Activated gamma-delta T cell treated with Interleukin-2 at 50 U/mL for 16 hours (primary cell): ENCODE data around the gene SLTM.
"Not testable (repeated sequence)": the region's sequence is repeated elsewhere in the genome, so short reads cannot be mapped to it uniquely, and the experiment has no call there.

Source experiments
- DNase-seq: peaks from one replicate; pipeline ENCODE4 v3.0.0-alpha.2; 2020

SLTM gene

GRCh38 chr15:58933281-58934113, at the start of gene SLTM:
Gene SLTM, minus strand, starts transcription at chr15:58933679. Its CDS starts 114 bp downstream, at chr15:58933565.
- peak; percentile 93 for DNase-seq

DNA sequence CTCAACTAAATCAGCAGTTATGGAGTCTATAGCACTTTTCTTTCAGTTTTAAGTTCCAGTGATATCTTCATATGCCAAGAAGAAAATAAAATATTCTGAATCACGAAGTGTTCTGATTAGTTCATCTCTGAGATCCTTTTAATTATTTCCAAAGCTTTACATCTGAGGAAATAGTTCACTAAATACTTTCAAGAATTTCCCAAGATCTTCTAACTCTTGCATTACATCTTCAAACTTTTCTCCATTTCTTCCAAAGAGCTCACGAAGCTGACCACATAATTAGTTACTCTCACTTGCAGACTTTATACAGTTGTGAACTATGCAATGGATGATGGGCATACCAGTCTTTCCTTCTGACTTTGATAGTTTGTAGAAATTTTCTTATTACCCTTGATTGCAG, 49.8 kb upstream of the SLTM start:
- no peak for DNase-seq

DNA sequence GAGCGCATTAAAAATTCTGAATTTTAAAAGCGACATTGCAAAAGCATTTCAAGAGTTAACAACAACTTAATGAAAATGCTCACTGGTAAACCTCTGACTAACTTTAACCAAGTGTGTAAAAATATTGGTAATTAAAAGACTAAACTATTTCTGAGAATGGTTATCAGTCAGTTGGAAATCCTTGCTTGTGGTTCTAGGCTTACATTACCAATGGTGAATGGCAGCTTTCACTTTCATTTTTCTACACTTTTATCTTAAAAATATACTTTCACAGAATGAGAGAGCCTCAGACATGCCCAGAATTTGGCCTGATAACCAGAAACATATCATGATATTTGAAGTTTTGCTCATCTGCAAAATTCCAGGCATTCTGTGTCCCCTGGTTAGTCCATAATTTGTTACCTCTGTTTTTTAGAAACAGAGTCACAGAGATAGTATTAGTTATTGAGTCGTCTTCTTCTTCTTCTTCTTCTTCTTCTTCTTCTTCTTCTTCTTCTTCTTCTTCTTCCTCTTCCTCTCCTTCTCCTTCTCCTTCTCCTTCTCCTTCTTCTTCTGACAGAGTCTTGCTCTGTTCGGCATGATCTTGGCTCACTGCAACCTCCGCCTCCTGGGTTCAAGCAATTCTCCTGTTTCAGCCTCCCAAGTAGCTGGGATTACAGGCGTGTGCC, 48.5 kb upstream of the SLTM start:
- DNase-seq: no peak

DNA sequence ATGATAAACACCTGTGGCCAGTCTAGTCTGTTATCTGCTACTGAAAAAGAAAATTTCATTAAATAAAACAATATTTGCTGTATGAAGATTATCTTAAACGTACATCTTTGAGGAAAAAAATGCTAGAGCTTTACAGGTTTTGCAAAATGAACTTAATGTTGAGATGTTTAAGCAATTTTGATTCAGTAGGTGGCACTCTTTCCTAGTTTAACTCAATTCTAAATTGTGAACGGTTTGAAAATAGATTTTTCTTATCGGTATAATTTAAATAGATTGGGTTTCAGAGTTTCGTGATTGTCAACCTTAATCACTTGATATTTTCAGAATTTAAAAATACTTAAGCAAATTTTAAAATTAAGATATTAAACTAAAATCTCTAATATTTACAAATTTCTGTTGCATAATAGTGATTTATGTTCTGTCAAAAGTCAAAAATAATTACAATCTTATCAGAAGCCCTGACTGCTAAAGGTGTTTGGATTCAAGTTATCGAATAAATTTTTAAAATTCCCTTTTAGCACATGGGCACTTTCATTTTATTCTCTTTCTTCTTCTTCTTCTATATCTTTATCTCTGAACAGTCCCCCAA, 47.0 kb upstream of the SLTM start:
- no peak for DNase-seq

DNA sequence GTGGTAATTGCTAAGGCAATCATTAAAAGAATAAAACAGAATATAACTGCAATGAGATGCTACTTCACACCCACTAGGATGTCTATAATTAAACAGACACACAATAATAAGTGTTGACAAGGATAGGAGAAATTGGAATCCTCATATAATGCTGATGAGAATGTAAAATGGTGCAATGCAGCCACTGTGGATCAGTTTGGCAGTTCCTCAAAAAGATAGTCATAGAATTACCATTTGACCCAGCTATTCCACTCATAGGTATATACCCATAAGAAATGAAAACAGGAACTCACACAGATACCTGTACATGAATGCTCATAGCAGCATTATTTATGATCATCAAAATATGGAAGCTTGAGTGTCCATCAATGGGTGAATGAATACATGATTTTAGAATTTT, 44.4 kb upstream of the SLTM start:
- DNase-seq: no peak

DNA sequence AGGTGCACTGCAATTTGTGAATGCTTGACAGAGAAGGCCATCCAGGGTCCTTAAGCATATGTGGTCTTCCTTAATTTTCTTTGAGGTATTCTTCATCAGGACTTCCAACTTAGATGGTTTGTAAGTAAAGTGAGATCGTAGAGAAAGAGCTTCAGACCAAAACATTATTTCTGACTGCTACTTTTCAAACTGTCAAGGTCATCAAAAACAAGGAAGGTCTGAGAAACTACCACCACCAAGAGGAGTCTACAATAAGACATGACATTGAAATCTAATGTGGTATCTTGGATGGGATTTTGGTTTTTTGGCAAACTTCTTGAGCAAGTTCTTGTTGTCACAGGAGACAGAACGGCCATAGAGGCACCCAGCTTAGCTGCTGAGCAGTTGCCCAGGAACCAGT, 34.0 kb upstream of the SLTM start:
- no peak for DNase-seq

GRCh38 chr15:58966698-58967097, 33.2 kb upstream of the SLTM start:
- DNase-seq: no peak

DNA sequence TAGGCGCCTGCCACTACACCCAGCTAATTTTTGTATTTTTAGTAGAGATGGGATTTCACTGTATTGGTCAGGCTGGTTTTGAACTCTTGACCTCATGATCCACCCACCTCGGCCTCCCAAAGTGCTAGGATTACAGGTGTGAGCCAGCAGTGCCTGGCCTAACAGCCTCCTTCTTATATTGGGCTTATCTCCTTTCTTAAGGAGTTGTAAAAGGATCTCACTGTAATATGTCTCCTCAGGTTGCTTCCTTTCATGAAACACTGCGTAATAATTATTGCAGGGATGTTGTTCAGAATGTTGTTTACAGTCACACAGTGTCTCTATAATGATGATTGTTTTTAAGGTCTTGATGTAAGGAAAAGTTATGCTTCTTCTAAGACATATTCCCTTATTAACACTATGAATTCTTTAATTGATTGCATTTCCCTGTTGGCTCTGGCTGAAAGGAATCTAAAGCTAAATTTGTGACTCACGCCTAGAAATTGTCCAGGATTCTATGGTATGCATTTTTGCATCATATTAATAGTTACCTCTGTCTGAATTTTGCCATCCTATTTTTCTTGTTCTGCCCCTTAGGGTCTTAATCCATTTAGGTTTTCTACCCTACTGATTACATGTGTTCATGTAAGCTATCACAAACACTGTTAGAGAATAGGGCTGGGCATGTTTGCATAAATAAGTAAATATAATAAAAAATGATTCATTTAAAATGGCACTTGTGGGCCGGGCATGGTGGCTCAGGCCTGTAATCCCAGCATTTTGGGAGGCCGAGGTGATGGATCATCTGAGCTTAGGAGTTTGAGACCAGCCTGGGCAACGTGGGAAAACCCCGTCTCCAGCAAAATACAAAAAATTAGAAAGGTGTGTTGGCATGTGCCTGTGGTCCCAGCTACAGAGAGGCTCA, 29.4 kb upstream of the SLTM start:
- no peak for DNase-seq

DNA sequence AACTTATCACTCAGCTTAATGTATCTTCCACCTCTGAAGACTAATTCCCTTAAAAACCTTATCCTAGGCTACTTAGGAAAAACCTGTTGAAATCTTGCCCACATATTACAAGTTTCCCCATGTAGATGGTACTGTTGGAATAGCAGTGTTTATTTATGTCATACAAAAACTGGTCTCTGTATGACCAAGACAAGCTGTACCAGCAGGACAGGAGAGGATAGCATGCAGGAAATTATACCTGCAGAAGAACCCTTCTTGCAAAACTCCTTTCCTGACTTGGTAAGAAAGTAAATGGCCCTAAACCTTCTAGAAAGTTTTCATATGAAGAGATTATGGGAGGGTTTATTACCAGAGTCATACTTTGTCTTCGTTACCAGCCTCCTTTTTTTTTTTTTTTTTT, 28.7 kb upstream of the SLTM start:
- no peak for DNase-seq

DNA sequence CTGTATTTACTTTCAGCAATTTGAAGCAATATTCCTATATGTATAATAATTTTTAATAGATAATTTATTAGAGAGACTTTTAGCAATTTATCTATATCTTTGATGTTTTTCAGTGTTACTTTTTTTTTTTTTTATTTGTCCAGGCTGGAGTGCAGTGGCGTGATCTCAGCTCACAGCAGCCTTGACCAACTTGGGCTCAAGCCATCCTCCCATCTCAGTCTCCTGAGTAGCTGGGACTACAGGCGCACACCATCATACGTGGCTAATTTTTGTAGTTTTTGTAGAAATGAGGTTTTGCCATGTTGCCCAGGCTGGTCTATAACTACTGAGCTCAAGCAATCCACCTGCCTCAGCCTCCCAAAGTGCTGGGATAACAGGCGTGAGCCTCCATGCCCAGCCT, 25.3 kb upstream of the SLTM start:
- no peak for DNase-seq

DNA sequence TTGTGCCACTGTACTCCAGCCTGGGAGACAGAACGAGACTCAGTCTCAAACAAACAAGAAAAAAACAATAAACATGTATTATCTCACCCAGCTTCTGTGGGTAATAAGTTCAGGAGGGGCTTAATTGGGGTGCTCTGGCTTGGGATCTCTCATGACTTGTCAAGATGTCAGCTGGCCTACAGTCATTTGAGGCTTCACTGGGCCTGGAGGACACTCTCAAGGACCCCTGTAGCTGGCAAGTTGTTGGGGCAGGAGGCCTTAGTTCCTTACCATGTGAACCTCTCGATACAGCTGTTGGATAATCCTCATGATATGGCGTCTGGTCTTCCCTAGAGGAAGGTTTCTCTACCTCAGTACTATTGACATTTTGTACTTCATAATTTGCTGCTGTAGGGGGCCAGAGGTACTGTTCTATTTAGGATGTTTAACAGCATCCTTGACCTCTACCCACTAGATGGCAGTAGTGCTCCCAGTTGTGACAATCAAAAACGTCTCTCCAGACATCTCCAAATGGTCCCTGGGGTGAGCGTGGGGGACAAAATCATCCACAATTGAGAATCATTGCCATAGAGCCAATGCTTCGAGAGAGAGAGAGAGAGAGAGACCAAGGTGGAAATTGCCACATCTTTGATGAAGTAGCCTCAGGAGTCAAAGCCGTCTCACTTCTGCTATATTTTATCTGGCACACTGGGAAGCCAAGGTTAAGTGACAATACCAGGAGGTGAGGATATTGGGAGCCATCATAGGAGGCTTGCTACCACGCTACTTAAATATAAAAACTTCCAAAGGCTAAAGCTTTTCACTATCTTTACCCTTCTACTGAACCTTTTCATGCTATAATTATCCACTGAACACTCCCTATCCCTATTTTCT, 23.9 kb upstream of the SLTM start:
- DNase-seq: peak; percentile 65

DNA sequence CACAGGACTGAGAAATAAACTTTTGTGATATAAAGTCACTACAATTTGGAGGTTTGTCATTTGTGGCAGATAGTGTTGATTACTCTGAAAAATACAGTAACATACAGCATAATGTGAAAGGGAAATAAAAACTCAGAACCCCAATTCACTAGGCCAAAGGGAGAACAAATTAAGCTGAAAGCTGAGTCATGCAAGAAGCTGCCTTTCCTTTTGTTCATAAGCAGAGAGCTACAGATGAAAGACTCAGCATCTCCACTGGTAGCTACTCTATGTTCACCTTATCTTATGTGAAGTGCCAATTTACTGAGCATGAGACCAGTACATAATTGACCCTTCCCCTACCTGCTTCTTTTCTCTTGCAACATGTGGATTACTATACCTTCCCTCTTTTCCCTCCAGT, 19.3 kb upstream of the SLTM start:
- no peak for DNase-seq

DNA sequence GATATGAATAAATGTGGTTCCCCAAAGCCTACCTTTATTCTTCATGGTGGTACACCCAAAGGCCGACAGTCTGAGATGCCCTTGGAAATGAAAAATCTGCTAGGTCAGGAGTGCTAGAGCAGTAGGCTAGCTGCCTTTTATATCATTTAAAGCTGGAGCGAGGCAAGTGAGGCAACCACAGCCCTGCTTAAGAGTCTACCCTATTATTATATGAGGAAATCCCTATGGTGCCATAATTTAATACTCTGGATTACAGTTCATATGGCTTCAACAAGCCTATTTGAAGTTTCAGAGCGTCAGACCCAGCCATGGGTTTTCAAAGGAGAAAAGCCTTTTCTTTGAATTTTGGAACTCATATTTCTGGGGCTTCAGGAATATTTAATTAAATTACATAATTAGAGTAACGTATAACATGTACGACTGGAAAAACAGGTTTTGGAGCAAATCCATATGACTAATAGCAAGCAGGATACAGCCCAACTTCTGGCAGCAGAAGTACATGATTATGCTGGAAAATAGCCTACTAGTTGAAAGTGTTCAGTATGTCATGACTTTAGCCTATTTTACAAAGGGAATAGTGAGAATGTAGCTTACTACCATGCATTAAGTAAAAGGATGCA, 18.0 kb upstream of the SLTM start:
- no peak for DNase-seq

DNA sequence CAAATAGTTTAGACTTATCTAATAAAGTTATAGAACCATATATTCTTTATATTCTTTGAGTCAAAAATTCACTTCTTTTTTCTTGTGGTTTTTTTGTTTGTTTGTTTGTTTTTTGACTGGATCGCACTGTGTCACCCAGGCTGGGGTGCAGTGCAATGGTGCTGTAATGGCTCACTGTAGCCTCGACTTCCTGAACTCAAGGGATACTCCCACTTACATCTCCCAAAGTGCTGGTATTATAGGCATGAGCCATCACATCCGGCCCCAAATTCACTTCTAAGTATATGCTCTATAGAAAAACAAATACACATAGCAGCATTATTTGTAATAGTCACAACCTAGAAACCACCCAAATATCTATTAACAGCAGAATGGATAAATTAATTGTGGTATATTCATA, 13.7 kb upstream of the SLTM start:
- DNase-seq: no peak

DNA sequence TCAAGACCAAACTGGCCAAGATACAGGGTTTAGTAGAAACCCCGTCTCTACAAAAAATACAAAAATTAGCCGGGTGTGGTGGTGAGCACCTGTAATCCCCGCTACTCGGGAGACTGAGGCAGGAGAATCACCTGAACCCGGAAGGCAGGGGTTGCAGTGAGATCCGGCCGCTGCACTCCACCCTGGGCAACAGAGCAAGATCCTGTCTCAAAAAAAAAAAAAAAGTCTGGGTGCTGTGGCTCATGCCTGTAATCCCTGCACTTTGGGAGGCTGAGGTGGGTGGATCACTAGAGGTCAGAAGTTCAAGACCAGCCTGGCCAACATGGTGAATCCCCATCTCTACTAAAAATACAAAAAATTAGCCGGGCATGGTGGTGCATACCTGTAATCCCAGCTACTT, 1.5 kb upstream of the SLTM start:
- not testable (repeated sequence) for DNase-seq

DNA sequence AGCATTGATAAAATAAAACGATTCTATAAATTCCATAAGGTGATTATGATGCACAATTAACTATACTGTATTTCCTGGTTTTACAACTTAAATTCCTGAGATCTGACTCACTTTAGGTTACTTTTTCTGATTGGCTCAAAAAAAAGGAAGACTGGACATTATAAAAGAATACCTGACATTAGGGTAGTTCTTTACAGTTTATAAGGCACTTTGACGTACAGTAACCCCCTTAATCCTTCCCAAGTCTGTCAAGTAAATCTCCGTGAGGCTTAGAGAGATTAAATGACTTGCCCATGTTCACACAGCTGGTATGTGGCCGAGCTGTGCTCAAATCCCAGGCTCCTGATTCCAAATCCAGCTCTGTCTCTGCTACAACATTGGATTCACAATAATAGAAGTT, 1.0 kb upstream of the SLTM start:
- no peak for DNase-seq

- no peak for DNase-seq
Measured at GRCh38 chr15:58934114-58934447, 602 bp upstream of the SLTM start.

GRCh38 chr15:58932710-58933280, 684 bp downstream of the SLTM start:
- DNase-seq: no peak

DNA sequence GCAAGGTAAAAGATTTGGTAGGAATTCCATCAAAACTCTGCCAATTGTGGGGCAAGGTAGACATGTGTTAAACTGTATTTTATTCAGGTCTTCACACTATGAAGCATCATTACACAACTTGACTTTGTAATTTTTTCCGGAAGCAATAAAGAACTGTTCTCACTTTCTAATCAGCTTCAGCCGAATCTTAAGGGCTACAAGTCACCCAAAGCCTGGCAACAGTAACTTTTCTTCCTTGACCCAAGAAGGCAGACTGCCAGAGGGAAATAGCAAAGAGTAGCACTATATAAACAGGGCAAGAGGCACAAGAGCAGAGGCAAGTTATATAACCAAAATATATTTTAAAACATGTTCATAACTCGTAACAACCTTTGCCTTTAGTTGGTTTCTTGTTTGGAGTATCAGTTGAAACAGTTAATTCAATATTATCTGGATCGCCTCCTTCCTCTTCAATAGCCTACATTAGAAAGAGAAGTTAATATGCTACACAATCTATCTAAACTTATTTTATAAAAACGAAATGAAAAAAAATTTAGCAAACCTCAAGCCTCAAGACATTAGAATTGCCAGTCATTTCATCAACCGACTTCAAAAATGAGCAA, 1.4 kb downstream of the SLTM start:
- no peak for DNase-seq

DNA sequence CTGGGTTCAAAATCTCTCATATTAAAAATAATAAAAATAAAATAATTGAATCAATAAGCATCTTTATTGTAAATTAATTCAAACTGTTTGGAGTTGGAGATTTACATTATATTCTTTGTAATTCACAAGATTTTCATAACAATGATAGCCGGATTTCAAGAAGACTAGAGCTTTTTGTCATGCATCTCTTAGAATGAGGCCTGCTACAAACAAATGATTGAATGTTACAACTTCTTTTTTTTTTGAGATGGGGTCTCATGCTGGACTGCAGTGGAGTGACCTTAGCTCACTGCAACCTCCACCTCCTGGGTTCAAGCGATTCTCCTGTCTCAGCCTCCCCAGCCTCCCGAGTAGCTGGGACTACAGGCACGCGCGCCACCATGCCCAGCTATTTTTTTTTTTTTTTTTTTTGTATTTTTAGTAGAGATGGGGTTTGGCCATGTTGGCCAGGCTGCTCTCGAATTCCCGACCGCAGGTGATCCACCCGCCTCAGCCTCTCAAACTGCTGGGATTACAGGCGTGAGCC, 3.5 kb downstream of the SLTM start:
- DNase-seq: no peak

- no peak for DNase-seq
Measured at GRCh38 chr15:58926823-58927222, 6.7 kb downstream of the SLTM start.
